Dermis microvascular lymphatic vessel endothelial cell (primary cell): ENCODE results near the gene CTPS2. TPM values are rescaled to one million over a fixed set of nuclear protein-coding genes. Genes with fewer than 3 reads are reported as not detected.
"Not testable (repeated sequence)": the region's sequence is repeated elsewhere in the genome, so short reads cannot be mapped to it uniquely, and the experiment has no call there.

Source experiments
- DNase-seq, 2 donors: peaks; one replicate each; pipeline versions ENCODE4 v3.0.0 to v3.0.0-alpha.2; 2010; ENCODE audit warnings: low read depth in 2 of 2
- total RNA-seq: library from RNA; depleted of rRNA; stranded (reverse); fragments of >200 nt; gene quantifications from 2 replicates; pipeline ENCODE4 v1.2.1, GENCODE V29; 2014

The CTPS2 gene
- total RNA-seq, 1 donor from 2014 or later, result 13.0 TPM

DNA sequence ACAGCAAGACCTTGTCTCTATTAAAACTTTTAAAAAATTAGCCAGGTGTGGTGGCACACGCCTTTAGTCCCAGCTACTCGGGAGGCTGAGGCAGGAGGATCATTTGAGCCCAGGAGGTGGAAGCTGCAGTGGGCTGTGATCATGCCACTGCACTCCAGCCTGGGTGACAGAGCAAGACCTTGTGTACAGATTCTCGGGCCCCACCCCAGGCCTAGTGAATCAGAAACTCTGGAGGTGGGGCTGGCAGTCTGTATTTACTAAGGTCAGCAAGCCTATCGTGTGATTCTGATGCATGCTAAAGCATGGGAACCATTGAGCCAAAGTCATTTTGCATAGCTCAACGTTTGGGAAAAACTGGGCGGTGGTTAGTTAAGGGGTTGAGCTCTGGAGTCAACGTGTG is 59.0 kb downstream of the CTPS2 start:
- DNase-seq, result no peak

DNA sequence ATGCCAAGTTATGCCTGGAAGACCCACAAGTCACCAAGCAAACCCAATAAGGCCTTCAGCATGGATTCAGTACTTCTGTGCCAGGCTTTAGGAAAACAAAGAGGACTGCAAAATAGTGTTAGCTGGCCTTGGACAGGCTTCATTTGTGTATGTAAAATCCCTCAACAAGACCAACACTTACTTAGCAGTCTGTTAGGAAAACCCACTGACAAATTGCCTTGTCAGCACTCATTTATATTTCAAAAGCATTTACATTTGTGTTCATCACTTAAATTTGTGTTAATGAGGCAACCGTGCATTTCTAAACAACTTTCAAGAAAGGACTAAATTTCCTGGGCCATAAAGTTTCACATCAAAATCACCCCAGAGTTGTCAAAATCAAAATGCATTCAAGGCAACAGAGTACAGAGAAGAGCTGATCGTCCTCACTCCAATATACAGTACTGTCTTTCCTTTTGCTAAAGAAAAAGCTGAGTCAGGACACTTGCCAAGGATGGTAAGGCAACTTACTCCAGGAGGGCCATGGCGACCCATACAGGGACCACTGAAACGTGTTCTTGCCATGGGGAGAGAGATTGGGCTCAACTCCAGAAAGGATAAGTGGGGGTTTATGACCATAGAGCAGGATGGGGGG is 61.0 kb downstream of the CTPS2 start:
- no peak for DNase-seq

DNA sequence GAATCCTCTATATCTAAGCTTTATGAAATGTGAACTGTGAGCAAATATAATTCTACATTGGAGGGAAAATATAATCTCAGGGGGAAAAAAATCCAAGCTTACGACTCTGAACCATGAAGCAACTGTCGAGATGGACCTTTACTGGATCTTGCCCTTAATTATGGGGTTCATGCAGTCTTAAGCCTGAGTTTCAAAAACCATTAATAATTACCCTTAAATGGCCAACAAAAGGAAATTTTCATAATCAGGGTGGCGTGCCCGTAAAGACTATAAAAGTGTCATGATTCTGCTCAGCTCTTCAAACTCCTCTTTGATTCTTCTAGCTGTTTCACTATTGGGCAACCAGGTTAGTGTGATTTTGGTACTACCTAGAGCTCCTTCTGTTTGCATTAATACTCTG is 62.6 kb downstream of the CTPS2 start, which contains the start of gene S100G:
TSS of gene S100G (plus strand) at position 301 of the 400 bp plus-strand sequence. CDS start 849 bp downstream, outside the sequence.
- DNase-seq, result no peak

DNA sequence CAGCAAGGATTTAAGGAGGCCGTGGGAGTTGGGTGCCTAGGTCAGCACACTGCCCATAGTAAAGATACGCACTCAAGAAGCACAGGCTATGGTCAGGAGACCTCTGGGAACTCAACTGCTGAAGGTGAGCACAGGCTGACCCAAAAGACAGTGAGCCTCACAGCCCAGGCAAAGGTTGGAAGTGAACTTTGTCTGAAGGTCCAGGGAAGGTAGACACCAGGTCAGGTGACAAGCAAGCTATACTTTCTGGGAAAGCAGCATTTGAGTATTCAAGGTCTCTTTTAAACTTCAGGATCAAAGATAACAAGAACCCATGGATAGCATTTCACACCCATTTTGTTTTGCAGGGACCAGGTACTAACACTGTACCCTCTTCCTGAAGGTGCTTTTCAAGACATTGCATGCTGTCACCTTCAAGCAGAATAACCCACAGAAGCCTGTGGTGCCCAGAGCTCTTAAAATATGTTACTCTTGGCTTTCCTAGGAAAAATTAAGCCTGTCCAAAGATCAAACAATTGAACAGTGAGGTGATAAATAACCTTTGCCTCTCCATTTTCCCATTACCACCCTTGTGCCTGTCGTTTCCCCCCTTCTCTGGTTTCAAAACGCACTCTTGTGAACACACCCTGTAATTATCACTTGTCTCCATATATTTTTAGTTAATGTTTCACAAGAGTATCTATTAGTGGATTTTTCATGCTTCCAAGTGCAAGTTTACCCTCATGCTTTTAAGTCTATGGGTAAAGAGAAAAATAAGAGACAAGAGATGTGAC is 65.9 kb downstream of the CTPS2 start:
- DNase-seq, result no peak

DNA sequence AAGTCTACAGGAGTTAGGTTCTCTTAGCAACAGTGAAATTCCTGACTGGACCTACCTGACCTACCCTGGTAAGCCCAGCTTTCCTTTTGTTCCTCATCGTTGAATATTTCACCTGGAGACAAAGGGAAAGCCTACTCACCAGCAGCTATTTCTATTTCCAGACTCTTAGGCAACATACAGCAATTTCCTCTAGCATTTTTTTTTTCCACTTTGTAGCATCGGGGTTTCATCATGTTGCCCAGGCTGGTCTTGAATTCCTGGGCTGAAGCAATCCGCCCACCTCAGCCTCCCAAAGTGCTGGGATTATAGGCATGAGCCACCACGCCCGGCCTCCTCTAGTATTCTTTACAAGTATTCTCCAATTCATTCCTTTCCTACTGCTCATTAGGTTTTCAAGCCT is 69.3 kb downstream of the CTPS2 start:
- no peak for DNase-seq

DNA sequence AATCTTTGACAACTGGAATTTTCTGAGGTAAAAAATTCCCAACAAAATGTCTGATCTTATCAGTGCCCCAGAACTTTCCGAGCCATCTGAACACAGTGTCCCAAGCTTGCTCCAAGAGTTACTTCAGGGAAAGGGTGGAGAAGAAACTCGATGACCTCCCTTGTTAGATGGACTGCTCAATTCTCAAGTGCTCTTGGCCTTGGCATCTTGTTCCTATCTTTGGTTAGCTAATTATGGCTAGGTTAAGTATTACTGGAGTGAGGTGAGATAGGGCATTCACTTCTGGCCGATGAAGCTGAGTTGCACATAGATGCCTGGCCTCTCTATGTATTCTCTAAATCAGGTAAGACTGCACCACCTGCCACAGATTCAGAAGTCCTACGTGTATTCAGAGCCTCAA is 71.6 kb downstream of the CTPS2 start:
- no peak for DNase-seq

DNA sequence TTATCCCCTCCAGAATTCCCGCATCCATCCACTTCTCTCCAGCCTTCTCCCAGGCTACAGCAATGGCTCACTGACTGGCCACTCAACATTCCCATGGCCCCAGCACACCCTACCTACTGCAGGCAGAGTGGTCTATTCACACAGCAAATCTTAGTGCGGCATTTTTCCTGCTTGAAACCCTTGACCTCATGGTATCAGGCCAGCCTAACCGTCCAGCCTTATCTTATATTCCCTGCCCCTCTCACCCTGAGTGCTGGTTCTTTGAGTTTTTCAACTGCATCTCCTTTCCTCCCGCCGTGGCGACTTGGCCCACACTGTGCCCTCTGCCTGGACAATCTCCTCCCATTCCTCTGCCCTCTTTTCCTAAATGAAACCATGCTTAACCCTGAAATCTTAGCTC is 72.5 kb downstream of the CTPS2 start:
- no peak for DNase-seq

DNA sequence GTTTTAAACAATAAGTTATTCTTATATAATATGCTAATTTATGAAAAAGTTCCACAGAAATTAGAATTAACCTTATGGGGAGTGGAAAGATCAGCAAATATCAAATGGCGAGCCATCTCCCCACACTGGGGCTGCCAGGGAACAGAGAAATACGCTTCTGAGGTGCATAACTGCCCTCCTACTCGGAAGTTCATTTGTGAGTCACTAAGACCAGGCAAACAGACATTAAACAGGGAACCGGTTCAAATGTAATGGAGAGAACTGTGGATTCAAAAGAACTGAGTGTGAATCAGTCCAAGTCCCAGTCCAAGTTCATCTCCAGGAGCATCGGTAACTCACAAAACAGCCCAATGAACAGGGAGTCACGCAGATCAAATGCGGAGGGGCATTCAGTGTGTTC is 73.9 kb downstream of the CTPS2 start:
- peak in 1 of 2 donors; percentile 4 for DNase-seq

DNA sequence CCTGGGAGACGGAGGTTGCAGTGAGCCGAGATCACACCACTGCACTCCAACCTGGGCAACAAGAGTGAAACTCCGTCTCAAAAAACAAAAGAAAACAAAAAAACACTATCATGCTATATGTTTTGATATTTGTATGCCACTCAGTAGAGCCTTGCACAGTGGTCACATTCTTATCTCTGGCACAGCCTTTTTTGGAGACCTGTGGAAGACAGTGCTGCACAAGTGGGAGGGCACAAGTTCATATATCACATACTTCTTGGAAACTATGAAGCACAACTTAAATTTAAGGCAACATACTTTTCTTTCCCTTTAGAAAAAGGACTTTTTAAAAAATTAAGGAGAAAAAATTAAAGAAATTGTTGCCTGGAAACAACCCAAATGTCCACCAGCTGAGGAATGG is 76.9 kb downstream of the CTPS2 start:
- no peak for DNase-seq

DNA sequence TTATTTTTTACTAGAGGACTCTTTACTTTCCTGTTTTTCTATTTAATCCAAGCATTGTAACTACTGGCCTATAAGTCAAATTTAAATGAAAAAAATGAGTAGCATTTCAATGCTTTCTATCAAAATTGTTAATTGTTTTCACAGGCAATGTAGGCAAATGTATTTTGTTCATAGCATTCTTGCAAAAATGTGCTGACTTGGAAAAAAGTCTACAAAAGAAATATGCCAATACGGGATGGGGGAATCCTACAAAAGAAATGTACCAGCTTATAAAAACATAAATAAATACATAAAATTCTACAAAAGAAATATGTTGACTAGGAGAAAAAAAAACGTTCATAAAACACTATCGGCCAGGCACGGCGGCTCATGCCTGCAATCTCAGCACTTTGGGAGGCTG is 77.4 kb downstream of the CTPS2 start:
- no peak for DNase-seq

DNA sequence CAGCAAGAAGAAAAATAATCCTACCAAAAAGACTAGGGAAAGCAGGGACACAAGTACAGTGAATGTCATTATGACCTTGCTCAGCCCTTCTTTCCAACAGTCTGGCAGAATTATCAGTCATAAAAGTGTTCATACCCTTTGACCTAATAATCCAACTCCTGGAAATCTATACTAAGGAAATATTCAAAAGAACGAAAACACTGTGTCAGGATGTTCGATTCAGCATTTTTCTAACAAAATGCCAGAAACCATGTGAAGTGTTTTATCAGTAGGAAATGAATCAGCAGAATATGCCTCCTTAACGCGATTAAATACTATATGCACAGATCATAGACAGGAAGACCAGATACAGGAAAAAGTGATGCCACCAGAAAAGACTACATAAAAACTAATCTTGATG is 78.7 kb downstream of the CTPS2 start:
- DNase-seq, result peak; percentile 17 to 68

DNA sequence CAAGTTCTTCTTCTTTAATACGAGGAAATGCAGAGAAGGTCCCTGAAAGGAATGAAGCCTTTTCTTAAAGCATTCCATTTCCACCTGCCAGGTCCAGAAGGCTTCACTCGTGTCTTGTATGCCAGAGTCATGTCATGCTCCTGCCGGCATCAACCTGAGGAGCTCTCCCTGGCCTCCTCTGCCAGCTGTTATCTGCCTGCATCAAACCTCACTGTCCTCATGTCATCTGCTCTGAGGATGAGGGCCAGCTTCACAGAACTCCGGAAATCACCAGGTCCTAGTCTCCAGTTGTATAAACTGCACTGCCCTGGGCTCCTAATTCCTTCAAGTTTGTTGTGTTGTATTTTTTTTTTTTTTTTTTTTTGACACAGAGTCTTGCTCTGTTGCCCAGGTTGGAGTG is 82.6 kb downstream of the CTPS2 start:
- DNase-seq, result no peak

DNA sequence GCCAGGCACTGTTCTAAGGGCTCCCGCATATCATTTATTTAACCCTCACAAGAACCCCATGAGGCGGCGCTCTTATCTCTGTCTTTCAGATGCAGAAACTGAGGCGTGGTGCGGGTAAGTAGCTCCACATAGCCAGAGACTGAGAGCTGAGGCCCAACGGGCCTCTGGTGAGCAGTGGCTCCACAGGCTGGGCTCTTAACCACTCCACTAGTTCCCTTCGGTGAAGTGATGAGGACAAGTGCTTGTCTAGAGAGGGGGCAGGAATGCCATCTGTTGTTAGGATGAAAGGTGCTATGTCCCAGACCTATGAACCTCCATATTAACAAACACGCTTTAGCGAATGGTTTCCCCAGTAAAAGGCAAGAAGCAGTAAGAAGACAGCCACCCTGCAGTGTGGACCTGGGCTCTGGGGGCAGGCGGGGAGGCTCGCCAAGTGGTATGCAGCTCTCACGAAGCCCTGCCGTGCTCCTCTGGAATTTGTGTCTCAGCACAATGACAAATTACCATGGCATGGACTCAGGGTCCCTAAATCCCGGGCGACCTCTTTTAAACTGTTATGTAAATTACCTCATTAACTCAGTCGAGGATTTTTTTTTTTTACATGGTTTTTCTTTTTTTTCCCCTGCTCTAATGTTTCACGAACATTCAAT is 83.4 kb downstream of the CTPS2 start:
- no peak for DNase-seq

DNA sequence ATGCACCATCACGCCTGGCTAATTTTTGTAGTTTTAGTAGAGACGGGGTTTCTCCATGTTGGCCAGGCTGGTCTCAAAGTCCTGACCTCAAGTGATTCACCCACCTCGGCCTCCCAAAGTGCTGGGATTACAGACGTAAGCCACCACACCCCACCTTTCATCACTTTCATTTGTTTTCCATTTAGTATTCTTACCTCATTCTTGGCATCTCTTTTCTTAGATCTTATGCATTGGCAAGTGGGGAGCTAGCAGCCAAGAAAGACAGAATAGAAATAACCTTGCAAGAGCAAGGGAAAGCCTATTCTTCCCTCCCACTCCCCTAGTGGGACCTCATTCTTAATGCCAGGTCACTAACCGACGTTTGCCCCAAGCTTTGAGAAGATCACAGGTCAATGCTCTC is 84.0 kb downstream of the CTPS2 start:
- not testable (repeated sequence) for DNase-seq

DNA sequence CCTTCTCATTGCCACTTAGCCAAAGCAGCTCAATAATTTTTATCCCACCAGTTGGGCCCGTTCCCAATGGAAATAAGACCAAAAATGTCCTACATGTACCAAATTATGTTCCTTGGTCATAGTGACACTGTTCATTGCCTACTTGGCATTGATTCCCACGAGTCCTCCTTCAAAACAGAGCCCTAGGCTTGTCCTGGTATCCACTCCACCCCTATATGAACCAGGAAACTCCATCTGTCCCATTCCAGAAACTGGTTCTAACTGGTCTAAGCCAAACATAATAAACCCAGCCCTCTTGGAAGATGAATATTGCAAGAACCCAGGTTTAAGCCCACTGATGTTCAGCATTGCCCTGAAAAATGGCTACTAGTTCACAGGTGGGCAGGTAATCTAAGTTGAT is 93.4 kb downstream of the CTPS2 start:
- DNase-seq, result no peak

DNA sequence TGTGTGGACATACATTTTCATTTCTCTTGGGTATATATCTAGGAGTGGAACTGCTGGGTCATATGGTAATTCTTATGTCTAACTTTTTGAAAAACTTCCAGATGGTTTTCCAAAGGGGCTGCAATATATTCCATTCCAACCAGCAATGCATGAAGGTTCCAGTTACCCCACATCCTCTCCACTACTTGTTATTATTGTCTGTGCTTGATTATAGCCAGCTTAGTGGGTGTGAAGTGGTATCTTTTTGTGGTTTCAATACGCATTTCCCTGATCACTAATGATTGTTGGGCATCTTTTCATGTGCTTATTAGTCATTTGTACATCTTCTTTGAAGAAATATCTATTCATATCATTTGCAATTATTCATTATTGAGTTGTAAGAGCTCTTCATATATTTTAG is 94.0 kb downstream of the CTPS2 start:
- no peak for DNase-seq

DNA sequence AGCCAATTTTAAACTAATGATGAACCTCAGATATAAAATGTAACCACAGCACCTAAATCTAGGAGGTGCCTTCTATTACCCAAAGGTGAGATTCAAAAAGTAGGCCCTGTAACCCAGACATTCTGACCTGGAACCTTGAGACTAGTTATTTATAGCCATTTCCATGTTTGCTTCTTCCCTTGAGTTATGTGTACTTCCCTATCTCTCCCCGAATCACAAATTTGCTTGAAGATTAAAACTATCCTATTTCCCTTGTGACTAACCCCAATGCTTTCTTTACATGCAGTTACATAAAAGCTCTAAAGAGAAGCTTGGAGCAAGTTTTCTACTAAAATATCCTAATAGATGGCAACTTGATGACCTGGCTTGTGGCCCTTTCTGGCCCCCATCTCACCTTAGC is 95.1 kb downstream of the CTPS2 start:
- no peak for DNase-seq

DNA sequence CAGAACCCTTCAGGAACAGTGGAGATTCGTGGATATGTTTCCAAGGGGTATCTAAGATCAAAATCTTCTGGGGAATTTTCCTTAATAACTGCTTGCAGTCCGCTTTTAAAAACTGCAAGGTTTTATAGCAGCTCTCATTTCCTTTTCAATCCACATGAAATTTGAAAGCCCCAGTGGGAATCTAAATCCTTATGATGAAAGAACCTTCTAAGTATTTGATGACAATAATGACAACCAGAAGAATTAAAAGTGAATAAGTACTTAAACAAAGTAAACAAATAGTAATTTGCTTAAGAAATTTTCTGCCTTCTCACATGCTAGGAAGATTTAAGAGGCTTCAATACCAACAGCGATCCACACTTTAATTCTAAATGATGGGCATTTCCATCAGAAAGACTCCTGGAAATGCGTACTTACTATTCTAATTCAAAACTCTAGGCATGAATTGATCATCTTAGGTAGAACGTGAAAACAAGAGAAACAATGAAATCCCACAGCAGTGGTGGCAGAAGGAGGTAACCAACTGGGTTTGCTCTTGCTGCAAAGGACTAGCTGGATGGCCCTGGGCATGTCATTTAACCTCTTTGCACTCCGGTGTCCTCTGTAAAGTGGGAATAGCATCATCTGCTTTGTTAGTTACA is 100.1 kb downstream of the CTPS2 start:
- no peak for DNase-seq

DNA sequence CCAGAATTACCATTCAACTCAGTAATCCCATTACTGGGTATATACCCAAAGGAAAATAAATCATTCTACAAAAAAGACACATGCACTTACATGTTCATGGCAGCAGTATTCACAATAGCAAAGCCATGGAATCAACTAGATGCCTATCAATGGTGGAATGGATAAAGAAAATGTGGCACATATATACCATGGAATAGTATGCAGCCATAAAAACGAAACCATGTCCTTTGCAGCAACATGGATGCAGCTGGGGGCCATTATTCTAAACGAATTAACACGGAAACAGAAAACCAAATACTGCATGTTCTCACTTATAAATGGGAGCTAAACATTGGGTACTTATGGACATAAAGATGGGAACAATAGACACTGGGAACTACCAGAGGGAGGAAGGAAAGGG is 101.8 kb downstream of the CTPS2 start:
- DNase-seq, result not testable (repeated sequence)

DNA sequence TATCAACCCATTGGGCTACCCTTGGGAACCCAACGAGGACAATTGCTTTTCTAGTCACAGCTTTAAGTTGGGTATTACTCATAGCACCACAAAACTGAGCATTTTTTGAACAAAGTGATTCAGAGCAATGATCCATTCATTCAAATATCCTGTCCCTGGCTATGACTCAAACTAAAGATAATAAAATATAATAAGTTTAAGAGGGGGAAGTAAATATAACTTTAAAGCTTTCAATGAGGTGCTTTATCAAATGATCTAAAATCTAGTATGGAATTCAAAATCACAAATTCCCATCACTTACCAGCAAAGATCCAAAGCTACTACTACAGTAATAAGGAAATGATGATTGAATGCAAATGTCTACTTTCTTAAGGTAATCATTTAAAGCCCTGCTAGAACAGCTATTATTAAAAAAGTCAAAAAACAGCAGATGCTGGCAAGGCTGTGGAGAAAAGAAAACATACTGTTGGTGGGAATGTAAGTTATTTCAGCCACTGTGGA is 102.3 kb downstream of the CTPS2 start:
- peak in 1 of 2 donors; percentile 70 for DNase-seq

DNA sequence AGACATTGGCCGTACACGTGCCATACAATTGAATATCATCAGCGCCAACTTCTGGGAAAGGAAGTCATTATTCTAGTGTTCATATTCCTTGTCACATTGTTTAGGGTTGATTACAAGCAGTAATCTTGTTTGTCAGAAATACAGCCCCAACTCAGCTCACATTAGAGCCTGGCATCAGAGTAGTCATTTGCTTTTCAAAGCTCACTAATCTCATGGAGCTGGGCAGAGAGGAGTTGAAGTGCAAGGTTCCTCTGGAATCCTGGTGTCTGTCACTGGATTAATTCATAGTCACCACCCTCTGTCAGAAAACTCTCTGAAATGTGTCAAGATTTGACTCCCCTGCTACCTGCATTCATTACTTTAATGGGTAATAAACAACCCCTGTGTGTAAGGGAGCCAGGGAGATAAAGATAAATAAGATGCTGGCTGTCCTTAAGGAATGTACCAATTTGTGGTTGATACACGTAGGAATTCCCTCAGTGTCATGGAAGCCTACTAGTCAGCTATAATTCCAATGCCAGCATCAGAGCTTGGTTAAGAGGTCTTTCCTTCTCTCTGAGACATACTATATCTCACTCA is 106.2 kb downstream of the CTPS2 start:
- DNase-seq, result no peak

DNA sequence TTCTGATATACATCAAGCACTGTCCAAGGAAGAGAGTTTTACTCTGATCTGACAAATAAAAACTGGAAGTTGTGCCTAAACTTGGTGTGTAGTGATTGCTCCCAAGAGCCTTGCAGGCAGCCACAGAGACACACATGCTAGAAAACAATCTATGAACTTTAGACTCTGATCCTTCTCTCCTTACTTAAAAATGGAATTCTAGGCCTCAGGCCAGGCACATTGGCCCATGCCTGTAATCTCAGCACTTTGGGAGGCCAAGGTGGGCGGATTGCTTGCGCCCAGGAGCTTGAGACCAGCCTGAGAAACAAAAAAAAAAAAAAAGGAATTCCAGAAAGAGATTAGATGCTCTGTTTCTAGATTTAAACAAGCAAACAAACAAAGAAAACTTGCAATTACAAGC is 108.1 kb downstream of the CTPS2 start:
- no peak for DNase-seq
